Stimulated activated CD4-positive, alpha-beta T cell treated with anti-CD3 and anti-CD28 coated beads, Interleukin-12 subunit alpha, Interleukin-12 subunit beta, amount 100 ng/mL, for 4 hours (primary cell): ENCODE data around the gene TNFAIP2.
"Not testable (repeated sequence)": the region's sequence is repeated elsewhere in the genome, so short reads cannot be mapped to it uniquely, and the experiment has no call there.

ENCODE experiments used
- DNase-seq: peaks from one replicate; pipeline ENCODE4 v3.0.0-alpha.2; 2020

TNFAIP2 gene

DNA sequence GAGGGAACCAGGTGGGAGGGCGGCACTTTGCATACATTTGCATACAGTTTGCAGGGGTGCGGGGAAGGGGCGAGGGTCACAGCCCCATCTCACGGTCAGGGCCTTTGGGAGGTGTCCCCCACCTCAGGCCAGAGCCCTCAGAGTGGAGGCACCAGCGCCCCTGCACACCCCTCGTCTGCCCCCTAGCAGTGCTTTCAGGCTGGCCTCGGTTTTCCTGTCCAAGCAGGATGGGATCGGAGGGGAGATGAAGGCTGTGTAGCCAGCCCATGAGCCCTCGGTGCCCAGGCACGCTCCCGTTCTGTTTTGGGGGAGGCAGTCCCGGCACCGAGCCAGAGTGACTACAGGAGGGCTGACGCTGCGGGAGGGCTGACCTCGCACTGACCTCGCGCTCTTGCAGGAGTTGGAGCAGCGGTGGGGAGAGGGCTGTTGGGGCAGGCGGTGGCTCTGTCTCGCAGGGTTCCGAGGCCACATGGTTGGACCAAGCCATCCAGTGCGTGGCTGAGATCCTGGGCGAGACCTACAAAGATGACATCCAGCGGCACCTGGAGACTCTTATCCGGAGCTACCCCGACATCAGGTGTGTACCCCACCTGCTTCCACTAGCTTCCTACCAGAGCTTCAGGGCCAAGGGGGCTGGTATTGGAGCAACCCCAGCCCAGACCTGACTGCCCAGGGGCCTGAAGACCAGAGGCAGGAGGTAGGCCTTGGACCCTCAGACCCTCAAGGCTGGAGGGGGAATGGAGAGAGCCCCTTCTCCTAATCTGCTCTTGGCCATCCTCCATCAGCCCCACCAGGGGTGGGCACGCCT is 15.1 kb upstream of the TNFAIP2 start:
- no peak for DNase-seq

- DNase-seq: no peak
Measured at GRCh38 chr14:103108749-103109207, 14.5 kb upstream of the TNFAIP2 start.

DNA sequence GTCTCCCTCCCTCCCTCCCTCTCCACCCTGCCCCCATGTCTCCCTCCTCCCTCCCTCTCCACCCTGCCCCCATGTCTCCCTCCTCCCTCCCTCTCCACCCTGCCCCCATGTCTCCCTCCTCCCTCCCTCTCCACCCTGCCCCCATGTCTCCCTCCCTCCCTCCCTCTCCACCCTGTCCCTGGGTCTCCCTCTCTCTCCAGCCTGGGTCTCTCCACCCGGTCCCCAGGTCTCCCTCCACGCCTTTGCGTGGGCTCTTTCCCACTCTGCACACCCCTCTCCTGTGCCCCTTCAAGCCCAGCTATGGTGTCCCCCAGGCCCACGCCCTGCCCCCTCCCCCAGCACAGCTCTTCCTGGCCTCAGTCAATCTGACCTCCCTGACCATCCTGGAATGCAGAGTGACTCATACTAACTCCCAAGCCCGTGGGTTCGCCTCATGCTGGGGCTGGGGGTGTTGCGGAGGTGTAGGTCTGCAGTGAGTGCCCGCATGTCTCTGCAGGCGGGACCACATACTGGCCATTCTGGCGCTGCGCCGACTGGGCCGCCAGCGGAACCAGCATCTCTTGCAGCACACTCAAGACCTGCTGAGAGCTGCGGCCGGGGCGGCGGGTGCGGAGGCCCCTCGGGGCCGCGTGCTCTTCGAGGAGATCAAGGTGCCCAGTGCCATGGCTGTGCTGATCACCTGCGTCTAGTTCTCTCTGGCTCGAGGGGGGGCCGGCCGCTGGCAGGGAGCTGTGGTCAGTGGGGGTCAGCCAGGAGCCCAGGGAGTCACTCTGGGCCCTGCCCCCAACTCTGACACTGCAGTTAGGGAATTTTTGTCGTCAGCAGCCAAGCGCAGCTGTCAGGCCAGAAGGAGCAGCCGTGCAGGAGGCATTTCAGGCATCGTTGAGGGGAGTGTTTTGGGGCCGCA is 13.5 kb upstream of the TNFAIP2 start:
- no peak for DNase-seq

DNA sequence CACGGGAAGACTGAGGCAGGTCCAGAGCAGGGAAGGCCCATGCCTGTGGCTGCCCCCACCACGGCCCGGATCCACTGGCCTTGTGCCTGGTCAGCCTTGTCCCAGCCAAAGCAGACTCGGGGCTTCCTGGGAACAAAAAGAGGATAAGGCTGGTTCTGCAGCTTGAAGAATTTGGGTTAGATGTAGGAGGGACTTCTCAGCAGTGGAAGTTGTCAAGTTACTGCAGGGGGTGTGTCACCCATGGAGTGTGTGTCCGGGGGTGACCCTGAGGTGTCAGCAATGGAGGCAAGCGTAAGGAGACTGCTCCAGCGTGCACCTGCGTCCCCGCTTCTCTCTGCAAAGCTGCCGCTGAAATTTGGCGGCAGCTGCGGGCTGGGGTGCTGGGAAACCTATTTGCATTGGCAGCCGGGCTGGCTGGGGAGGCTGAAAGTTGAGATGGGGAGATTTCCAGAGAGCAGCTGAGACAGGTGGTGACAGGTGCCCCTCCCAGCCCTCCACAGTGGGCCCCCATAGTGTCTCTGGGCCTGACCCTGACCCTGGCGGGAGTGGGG is 12.5 kb upstream of the TNFAIP2 start:
- no peak for DNase-seq

- no peak for DNase-seq
Measured at GRCh38 chr14:103111232-103111868, 11.9 kb upstream of the TNFAIP2 start.

GRCh38 chr14:103112400-103113243 is 10.6 kb upstream of the TNFAIP2 start:
- no peak for DNase-seq

GRCh38 chr14:103113303-103113702 is 10.0 kb upstream of the TNFAIP2 start:
- DNase-seq: no peak

GRCh38 chr14:103113774-103114173 is 9.5 kb upstream of the TNFAIP2 start:
- DNase-seq: no peak

DNA sequence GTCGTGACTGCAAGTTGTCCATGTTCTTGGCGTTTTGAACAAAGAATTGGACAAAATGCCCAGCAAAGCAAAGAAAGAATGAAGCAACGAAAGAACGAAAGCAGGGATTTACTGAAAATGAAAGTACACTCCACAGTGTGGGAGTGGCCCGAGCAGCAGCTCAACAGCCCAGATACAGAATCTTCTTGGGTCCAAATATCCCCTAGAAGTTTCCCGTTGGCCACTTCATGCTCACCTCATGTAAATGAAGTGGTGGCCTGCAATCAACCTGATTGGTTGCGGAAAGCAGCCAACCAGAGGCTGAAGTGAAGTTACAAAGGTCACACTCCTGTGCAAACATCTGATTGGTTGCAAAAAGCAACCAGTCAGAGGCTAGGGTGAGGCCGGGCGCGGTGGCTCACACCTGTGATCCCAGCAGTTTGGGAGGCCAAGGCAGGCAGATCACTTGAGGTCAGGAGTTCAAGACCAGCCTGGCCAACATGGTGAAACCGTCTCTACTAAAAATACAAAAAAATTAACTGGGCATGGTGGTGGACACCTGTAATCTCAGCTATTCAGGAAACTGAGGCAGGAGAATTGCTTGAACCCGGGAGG is 8.1 kb upstream of the TNFAIP2 start:
- not testable (repeated sequence) for DNase-seq

DNA sequence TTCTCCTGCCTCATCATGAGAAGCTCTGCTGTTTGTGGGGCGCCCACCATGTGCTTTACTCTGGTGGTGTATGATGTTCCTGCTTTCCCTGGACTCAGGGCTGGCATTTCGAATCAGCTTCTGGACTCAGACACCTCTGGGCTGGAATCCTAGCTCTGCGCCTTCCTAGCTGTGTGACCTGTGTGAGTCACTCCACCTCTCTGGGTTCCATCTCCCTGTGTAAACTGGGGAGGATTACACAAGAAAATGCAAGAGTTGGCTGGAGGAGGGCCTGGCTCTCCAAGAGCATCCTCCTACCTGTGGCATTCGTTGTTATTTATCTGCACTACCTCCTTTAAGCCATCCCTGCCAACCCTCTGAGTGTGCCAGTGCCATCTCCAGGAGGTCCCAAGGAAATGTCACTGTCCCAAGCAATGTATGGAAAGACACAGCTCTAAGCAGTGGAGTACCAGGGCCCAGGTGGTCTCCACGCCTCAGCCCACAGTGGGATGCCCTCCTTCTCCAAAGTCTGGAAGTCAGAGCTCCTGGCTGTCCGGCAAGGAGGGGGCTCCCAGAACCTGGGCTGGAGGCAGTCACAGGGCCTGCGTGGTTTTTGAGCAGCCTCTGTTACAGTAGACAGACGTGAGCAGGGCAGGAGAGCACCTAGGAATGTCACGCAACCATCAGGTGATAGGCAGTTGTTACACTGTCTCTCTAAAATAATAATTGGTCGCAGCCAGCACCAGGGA is 7.3 kb upstream of the TNFAIP2 start:
- no peak for DNase-seq

DNA sequence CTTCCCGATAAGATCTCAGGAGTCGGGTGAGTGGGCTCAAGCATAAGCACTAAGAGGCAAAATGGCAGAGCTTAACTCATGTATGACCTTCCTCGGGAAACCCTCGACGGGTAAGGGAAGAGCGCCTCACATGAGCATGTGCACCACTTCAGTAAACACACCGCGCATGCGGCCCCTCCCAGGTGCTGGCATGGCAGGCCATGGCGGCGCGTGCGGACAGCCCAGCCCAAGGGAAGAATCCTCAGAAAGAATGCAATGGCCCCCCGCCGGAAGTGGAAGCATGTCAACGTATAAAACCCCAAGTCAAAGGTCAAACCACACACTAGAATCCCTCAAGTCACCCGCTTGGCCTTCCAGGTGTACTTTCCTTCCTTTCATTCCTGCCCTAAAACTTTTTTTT is 6.6 kb upstream of the TNFAIP2 start:
- no peak for DNase-seq

- not testable (repeated sequence) for DNase-seq
Measured at GRCh38 chr14:103117499-103117898, 5.8 kb upstream of the TNFAIP2 start.

GRCh38 chr14:103118018-103118662 is 5.1 kb upstream of the TNFAIP2 start:
- no peak for DNase-seq

DNA sequence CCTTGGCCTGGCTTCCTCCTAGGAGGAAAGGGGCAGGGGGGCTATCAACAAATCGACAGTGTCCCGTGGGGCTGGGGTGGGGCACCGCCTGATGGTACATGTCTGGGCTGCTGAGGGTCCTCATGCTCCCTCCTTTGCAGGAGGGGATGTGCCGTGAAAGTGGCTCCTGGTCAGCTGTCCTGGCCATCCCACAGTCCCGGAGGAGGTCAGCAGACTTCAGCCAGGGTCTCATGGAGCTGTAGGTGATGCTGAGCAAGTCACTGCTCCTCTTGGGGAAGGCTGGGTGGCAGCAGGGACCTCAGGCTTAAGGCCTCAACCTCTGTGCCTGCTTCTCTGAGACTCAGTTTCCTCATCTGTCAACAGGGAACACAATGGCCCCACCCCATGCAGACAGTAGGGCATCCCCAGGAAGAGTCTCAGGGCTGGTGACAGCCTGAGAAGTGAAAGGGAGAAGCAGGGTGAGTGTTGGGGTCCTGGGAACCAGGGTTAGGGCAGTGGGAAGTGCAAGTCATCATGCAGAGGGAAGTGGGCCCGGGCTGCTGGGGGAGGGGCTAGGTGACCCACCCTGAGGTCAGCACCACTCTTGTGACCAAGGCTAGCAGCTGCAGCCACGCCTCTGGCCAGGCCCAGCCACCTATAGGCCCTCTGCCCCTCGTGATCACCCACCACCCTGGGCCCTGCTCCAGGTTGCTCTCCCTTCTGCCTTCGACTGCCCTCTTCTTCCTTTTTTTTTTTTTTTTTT is 4.4 kb upstream of the TNFAIP2 start:
- no peak for DNase-seq

GRCh38 chr14:103119527-103119926 is 3.7 kb upstream of the TNFAIP2 start:
- DNase-seq: not testable (repeated sequence)

GRCh38 chr14:103121121-103121845 is 2.0 kb upstream of the TNFAIP2 start:
- DNase-seq: no peak

GRCh38 chr14:103121846-103122584 is 1.2 kb upstream of the TNFAIP2 start:
- no peak for DNase-seq

GRCh38 chr14:103122585-103122946 is 695 bp upstream of the TNFAIP2 start:
- no peak for DNase-seq
